IMR-90 (cell line): ENCODE measurements around the gene PLA2G2C. TPM values are rescaled to one million over a fixed set of nuclear protein-coding genes. Genes with fewer than 3 reads are reported as not detected.

ENCODE experiments used
- ATAC-seq: fragments of 200-7000 bp; cut with Tn5 transposase; 2 replicates; pipeline ENCODE4 v1.9.1; 2020; ENCODE audit warnings: low read depth, mild to moderate bottlenecking, moderate library complexity
- BruUV-seq: library from RNA; stranded (reverse); fragments of 400-500 nt; replicated peaks from 2 replicates; lab custom pipeline; 2021; lab: Mats Ljungman, UMichigan
- CTCF ChIA-PET: fragments of 300-600 bp; formaldehyde crosslinking; extraction: SDS; loops from one replicate; lab custom pipeline; 2021; ENCODE audit warnings: antibody characterized with exemption; lab: Yijun Ruan, JAX
- POLR2A ChIA-PET: fragments of 300-600 bp; sonication (Branson Sonifier 250); formaldehyde crosslinking; loops from one replicate; lab custom pipeline; 2022; ENCODE audit warnings: antibody characterized with exemption; ENCODE audit not compliant: unreplicated experiment; lab: Charles Lee
- DNase-seq: peaks from one replicate; pipeline ENCODE4 v3.0.0; 2013
- H2AFZ ChIP-seq: replicated peaks from 2 replicates; pipeline ENCODE3; 2013; ENCODE audit warnings: low read length, mild to moderate bottlenecking; ENCODE audit not compliant: poor library complexity
- H2AK5ac ChIP-seq: 2 replicates; pipeline ENCODE4 v1.6.1; 2013; ENCODE audit warnings: low read depth, low read length, inconsistent platforms
- H2AK9ac ChIP-seq: replicated peaks from 2 replicates; pipeline ENCODE3; 2013; ENCODE audit warnings: mild to moderate bottlenecking, low read depth, low read length, moderate library complexity; ENCODE audit not compliant: poor library complexity
- H2BK120ac ChIP-seq: 2 replicates; pipeline ENCODE4 v1.6.1; 2013; ENCODE audit warnings: low read depth, low read length, inconsistent platforms
- H2BK15ac ChIP-seq: 3 replicates; pipeline ENCODE4 v1.6.1; 2013; ENCODE audit warnings: low read depth, low read length, inconsistent platforms
- H2BK20ac ChIP-seq: 2 replicates; pipeline ENCODE4 v1.6.1; 2013; ENCODE audit warnings: low read depth, mild to moderate bottlenecking, inconsistent platforms, low read length, moderate library complexity
- H2BK5ac ChIP-seq: 2 replicates; pipeline ENCODE4 v1.6.1; 2013; ENCODE audit warnings: mild to moderate bottlenecking, low read depth, low read length, inconsistent platforms; ENCODE audit not compliant: poor library complexity, severe bottlenecking
- H3K14ac ChIP-seq: replicated peaks from 2 replicates; pipeline ENCODE4 v1.6.1; 2013; ENCODE audit warnings: low read depth, low read length, inconsistent platforms
- H3K18ac ChIP-seq: 2 replicates; pipeline ENCODE4 v1.6.1; 2013; ENCODE audit warnings: low read depth, low read length, control low read depth
- H3K23ac ChIP-seq: 2 replicates; pipeline ENCODE4 v1.6.1; 2013; ENCODE audit warnings: low read depth, low read length, inconsistent platforms
- H3K27ac ChIP-seq: 2 replicates; pipeline ENCODE4 v1.5.1; 2013; ENCODE audit warnings: mild to moderate bottlenecking, control low read depth, low read length; ENCODE audit not compliant: insufficient read depth
- H3K27me3 ChIP-seq: 2 replicates; pipeline ENCODE4 v1.6.1; 2013; ENCODE audit warnings: low read length; ENCODE audit not compliant: control insufficient read depth, insufficient read depth
- H3K36me3 ChIP-seq: 2 replicates; pipeline ENCODE4 v1.6.1; 2013; ENCODE audit warnings: low read length, mixed read lengths; ENCODE audit not compliant: control insufficient read depth, insufficient read depth
- H3K4ac ChIP-seq: 2 replicates; pipeline ENCODE4 v1.6.1; 2013; ENCODE audit warnings: low read depth, low read length, inconsistent platforms
- H3K4me1 ChIP-seq: 2 replicates; pipeline ENCODE4 v1.6.1; 2013; ENCODE audit warnings: low read length, mixed read lengths; ENCODE audit not compliant: control insufficient read depth, insufficient read depth
- H3K4me2 ChIP-seq: 2 replicates; pipeline ENCODE4 v1.6.1; 2013; ENCODE audit warnings: low read depth, mild to moderate bottlenecking, control low read depth, low read length, moderate library complexity
- H3K4me3 ChIP-seq: 2 replicates; pipeline ENCODE4 v1.5.1; 2013; ENCODE audit warnings: low read depth, mild to moderate bottlenecking, control low read depth, low read length, moderate library complexity; ENCODE audit not compliant: insufficient read depth
- H3K56ac ChIP-seq: 2 replicates; pipeline ENCODE4 v1.6.1; 2013; ENCODE audit warnings: low read length, inconsistent platforms; ENCODE audit not compliant: insufficient read depth; ENCODE audit errors: extremely low read depth
- H3K79me1 ChIP-seq, 2 experiments: 2 replicates each; pipeline ENCODE4 v1.6.1; 2013; ENCODE audit warnings: low read length in 2 of 2, inconsistent platforms in 1 of 2, low read depth in 1 of 2
- H3K9ac ChIP-seq: 2 replicates; pipeline ENCODE4 v1.6.1; 2013; ENCODE audit warnings: low read depth, low read length, control low read depth
- H3K9me1 ChIP-seq: 2 replicates; pipeline ENCODE4 v1.6.1; 2013; ENCODE audit warnings: low read length, inconsistent platforms; ENCODE audit not compliant: insufficient read depth
- H3K9me3 ChIP-seq: 2 replicates; pipeline ENCODE4 v1.6.1; 2013; ENCODE audit warnings: low read length; ENCODE audit not compliant: control insufficient read depth, insufficient read depth
- H4K20me1 ChIP-seq: 2 replicates; pipeline ENCODE4 v1.6.1; 2013; ENCODE audit warnings: low read length, inconsistent platforms; ENCODE audit not compliant: insufficient read depth
- H4K5ac ChIP-seq: 2 replicates; pipeline ENCODE4 v1.6.1; 2013; ENCODE audit warnings: mild to moderate bottlenecking, low read depth, low read length, control low read depth
- H4K8ac ChIP-seq, 2 experiments: 2 replicates each; pipeline ENCODE4 v1.6.1; 2013; ENCODE audit warnings: low read depth in 2 of 2, low read length in 2 of 2, control low read depth in 1 of 2, inconsistent platforms in 1 of 2
- H4K91ac ChIP-seq: 2 replicates; pipeline ENCODE4 v1.6.1; 2013; ENCODE audit warnings: low read depth, low read length, inconsistent platforms; ENCODE audit not compliant: insufficient read depth
- BHLHE40 ChIP-seq: fragments of 150-350 bp; IDR thresholded peaks from 2 replicates; pipeline ENCODE4 v1.6.1; 2016; ENCODE audit warnings: mild to moderate bottlenecking, low read depth, low read length
- MXI1 ChIP-seq: IDR thresholded peaks from 2 replicates; pipeline ENCODE4 v1.6.1; 2012; ENCODE audit warnings: low read depth, mild to moderate bottlenecking, low read length, moderate library complexity, borderline replicate concordance
- NFE2L2 ChIP-seq: fragments of 150-350 bp; IDR thresholded peaks from 2 replicates; pipeline ENCODE4 v1.6.1; 2016; ENCODE audit warnings: low read depth, mild to moderate bottlenecking, low read length
- POLR2A ChIP-seq: IDR thresholded peaks from 2 replicates; pipeline ENCODE4 v1.6.1; 2012; ENCODE audit warnings: mild to moderate bottlenecking, low read depth, low read length
- WGBS, 2 experiments: methylation state at CpG; one replicate each; pipeline versions ENCODE4 v1.1.5 to v1.1.7; 2013; ENCODE audit warnings: missing lambda C conversion rate in 2 of 2; ENCODE audit not compliant: insufficient read length in 1 of 2; ENCODE audit errors: extremely low coverage in 2 of 2; 5-methylcytosine and 5-hydroxymethylcytosine counted together
- dilution Hi-C: fragments of 300-500 bp; cut with HindIII; formaldehyde crosslinking; loops from one replicate; pipeline ENCODE4 v1.14.3; 2018; ENCODE audit warnings: low sequenced_read_pairs; ENCODE audit not compliant: unreplicated experiment
- in situ Hi-C: fragments of 300-500 bp; cut with MboI; formaldehyde crosslinking; loops from 3 replicates; pipeline ENCODE4 v1.14.3; 2019; ENCODE audit warnings: low sequenced_read_pairs, inconsistent platforms, mixed read lengths
- intact Hi-C: fragments of 100-400 bp; cut with micrococcal nuclease; formaldehyde crosslinking; loops from 2 replicates; pipeline ENCODE4 v1.10.0; 2022
- polyA plus RNA-seq, 3 experiments: library from polyadenylated mRNA; depleted of rRNA; stranded (reverse); fragments of >200 nt; gene quantifications; 2 replicates each; pipeline ENCODE4 v1.2.3, GENCODE V29; 2012; ENCODE audit warnings: low replicate concordance in 1 of 3
- total RNA-seq: library from RNA; depleted of rRNA; stranded (reverse); fragments of >200 nt; gene quantifications from 2 replicates; pipeline ENCODE4 v1.2.3, GENCODE V29; 2012
- TF ChIP-seq, protein P1 (sequence below): fragments of 150-350 bp; IDR thresholded peaks from 2 replicates; pipeline ENCODE4 v1.6.1; 2016; ENCODE audit warnings: low read depth, mild to moderate bottlenecking, low read length, moderate library complexity, borderline replicate concordance

The PLA2G2C gene
- total and polyA plus RNA-seq, 2 of the 4 experiments (the other 2 are of a cell fraction): not detected

DNA sequence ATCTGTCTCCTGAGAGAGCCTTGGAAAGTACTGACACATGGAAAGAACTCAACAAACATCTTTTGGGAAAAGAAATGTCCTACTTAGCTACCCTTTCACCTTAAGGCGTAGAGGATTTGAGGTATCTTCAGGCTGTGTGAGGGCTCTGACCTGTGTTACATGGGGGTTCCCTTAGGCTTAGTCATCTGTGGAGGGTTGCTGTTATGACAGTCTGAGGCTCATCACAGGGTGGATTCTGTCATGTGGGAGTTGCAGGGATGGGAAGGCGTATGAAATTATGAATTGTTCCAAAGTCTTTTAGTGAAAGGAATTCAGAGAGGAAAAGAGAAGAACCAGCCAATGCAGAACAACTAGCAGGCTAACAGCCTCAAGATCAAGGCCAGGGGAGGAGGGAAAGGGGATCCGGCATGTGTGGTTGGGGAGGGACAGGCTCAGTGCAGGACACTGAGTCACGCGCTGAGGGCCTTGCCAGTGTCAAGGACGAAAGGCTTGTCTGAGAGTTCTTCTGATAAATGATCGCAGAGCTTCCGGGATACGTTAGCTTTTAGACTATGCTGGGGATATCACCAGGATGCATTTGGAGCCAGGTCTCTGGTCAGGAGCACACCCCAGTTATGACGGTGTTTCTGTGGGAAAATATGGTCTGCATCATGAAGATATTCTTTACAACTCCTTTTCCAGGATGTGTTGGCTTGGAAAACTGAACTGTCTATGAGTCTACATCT is 24.6 kb upstream of the PLA2G2C start:
- POLR2A ChIA-PET: no interaction called here
- BruUV-seq: no TSS peak

More for the DNA sequence above, 24.6 kb upstream of the PLA2G2C start:
- TF ChIP-seq NFE2L2 (no peak), MXI1 (no peak), POLR2A (no peak), BHLHE40 (no peak)
- TF ChIP-seq, protein P1, sequence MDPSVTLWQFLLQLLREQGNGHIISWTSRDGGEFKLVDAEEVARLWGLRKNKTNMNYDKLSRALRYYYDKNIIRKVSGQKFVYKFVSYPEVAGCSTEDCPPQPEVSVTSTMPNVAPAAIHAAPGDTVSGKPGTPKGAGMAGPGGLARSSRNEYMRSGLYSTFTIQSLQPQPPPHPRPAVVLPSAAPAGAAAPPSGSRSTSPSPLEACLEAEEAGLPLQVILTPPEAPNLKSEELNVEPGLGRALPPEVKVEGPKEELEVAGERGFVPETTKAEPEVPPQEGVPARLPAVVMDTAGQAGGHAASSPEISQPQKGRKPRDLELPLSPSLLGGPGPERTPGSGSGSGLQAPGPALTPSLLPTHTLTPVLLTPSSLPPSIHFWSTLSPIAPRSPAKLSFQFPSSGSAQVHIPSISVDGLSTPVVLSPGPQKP: no peak
- CTCF ChIA-PET: no interaction called here
- H3K9me1 ChIP-seq: no peaks in the 10 kb centered on the region; the same call in 1 of the 2 replicates
- WGBS, 2 experiments: 85% methylated on average over 2 of the region's 10 CpGs; no CpG with 5 or more reads in 1 of the 2 experiments
- H3K36me3 ChIP-seq: no peaks in the 10 kb centered on the region
- in situ Hi-C loops (loop anchor here (5.0 to 25.0 kb wide), 2 partner anchors 281 to 426 kb away; partner anchors contain the start of gene PINK1), intact Hi-C loops (loop anchor here (5.0 kb wide), 4 partner anchors 151 to 431 kb away; no protein-coding TSS in a partner anchor), dilution Hi-C loops (no loop called here)
- H2AFZ ChIP-seq: no peak overlapping the region
- H4K20me1 ChIP-seq: no peaks in the 10 kb centered on the region
- no peak overlapping the region for H2AK5ac ChIP-seq
- H2BK120ac ChIP-seq: no peak overlapping the region
- no peak overlapping the region for H2BK5ac ChIP-seq
- H3K27me3 ChIP-seq: peaks cover 25% of the 10 kb centered on the region
- H3K4me1 ChIP-seq: no peaks in the 10 kb centered on the region
- H2BK20ac ChIP-seq: no peak overlapping the region
- H3K23ac ChIP-seq: no peak overlapping the region
- H4K91ac ChIP-seq: no peak overlapping the region
- ATAC-seq: no peak
- H4K8ac ChIP-seq: no peak overlapping the region
- H3K4me2 ChIP-seq: no peak overlapping the region
- H3K79me1 ChIP-seq: no peaks in the 10 kb centered on the region
- H3K4me3 ChIP-seq: no peak overlapping the region
- H3K14ac ChIP-seq: no peak overlapping the region
- H2BK15ac ChIP-seq: no peak overlapping the region
- H3K56ac ChIP-seq: no peak overlapping the region
- H3K27ac ChIP-seq: no peak overlapping the region
- no peak overlapping the region for H2AK9ac ChIP-seq
- H4K5ac ChIP-seq: no peak overlapping the region
- no peak overlapping the region for H3K9ac ChIP-seq
- no peaks in the 10 kb centered on the region for H3K9me3 ChIP-seq
- H3K18ac ChIP-seq: no peak overlapping the region
- DNase-seq: no peak
- no peak overlapping the region for H3K4ac ChIP-seq
